ENCODE measurements around the gene ALDH3B1.
A peak's percentile ranks its signal among the peaks of the same experiment; 100 is the strongest.

Gene ALDH3B1

GRCh38 chr11:67996622-67997474 lies 13.3 kb upstream of the ALDH3B1 start:
- no peaks in the 10 kb centered on the region for H3K27me3 ChIP-seq (ENCODE audit: control insufficient read depth in 5 of 5, insufficient read depth in 4 of 5, low read length in 5 of 5)
- no peak overlapping the region for H3K27ac ChIP-seq (ENCODE audit: low read depth, low read length)
- H3K4me3 ChIP-seq (ENCODE audit: low read depth in 1 of 5, low read length in 5 of 5): no peak overlapping the region
- H3K4me1 ChIP-seq (ENCODE audit: control insufficient read depth in 5 of 5, insufficient read depth in 5 of 5, low read length in 5 of 5): peaks cover 0 to 14% (median 3%) of the 10 kb centered on the region in 5 donors
- H3K9ac ChIP-seq (ENCODE audit: low read length in 5 of 5): no peak overlapping the region
- no peaks in the 10 kb centered on the region for H3K9me3 ChIP-seq (ENCODE audit: control insufficient read depth in 5 of 5, low read length in 5 of 5)
- H3K36me3 ChIP-seq (ENCODE audit: control insufficient read depth in 5 of 5, insufficient read depth in 5 of 5, low read length in 5 of 5): peaks cover 0 to 22% (median 8%) of the 10 kb centered on the region in 5 donors

GRCh38 chr11:67997475-67997921 lies 12.6 kb upstream of the ALDH3B1 start:
- Histone ChIP-seq H3K36me3 (ENCODE audit: control insufficient read depth in 5 of 5, insufficient read depth in 5 of 5, low read length in 5 of 5) (peaks cover 0 to 22% (median 8%) of the 10 kb centered on the region in 5 donors), H3K9ac (ENCODE audit: low read length in 5 of 5) (no peak overlapping the region), H3K9me3 (ENCODE audit: control insufficient read depth in 5 of 5, low read length in 5 of 5) (no peaks in the 10 kb centered on the region), H3K4me3 (ENCODE audit: low read depth in 1 of 5, low read length in 5 of 5) (no peak overlapping the region), H3K27ac (ENCODE audit: low read depth, low read length) (no peak overlapping the region), H3K27me3 (ENCODE audit: control insufficient read depth in 5 of 5, insufficient read depth in 4 of 5, low read length in 5 of 5) (no peaks in the 10 kb centered on the region), H3K4me1 (ENCODE audit: control insufficient read depth in 5 of 5, insufficient read depth in 5 of 5, low read length in 5 of 5) (peaks cover 0 to 16% (median 5%) of the 10 kb centered on the region in 5 donors)

GRCh38 chr11:67998150-67999045 lies 11.7 kb upstream of the ALDH3B1 start:
- peaks cover 0 to 25% (median 11%) of the 10 kb centered on the region in 5 donors for H3K4me1 ChIP-seq (ENCODE audit: control insufficient read depth in 5 of 5, insufficient read depth in 5 of 5, low read length in 5 of 5)
- no peaks in the 10 kb centered on the region for H3K9me3 ChIP-seq (ENCODE audit: control insufficient read depth in 5 of 5, low read length in 5 of 5)
- H3K9ac ChIP-seq (ENCODE audit: low read length in 5 of 5): no peak overlapping the region
- H3K27ac ChIP-seq (ENCODE audit: low read depth, low read length): no peak overlapping the region
- peaks cover 0 to 22% (median 8%) of the 10 kb centered on the region in 5 donors for H3K36me3 ChIP-seq (ENCODE audit: control insufficient read depth in 5 of 5, insufficient read depth in 5 of 5, low read length in 5 of 5)
- H3K4me3 ChIP-seq (ENCODE audit: low read depth in 1 of 5, low read length in 5 of 5): no peak overlapping the region
- H3K27me3 ChIP-seq (ENCODE audit: control insufficient read depth in 5 of 5, insufficient read depth in 4 of 5, low read length in 5 of 5): no peaks in the 10 kb centered on the region

GRCh38 chr11:67999201-67999629 lies 10.9 kb upstream of the ALDH3B1 start:
- Histone ChIP-seq H3K36me3 (ENCODE audit: control insufficient read depth in 5 of 5, insufficient read depth in 5 of 5, low read length in 5 of 5) (peaks cover 0 to 19% (median 8%) of the 10 kb centered on the region in 5 donors), H3K4me1 (ENCODE audit: control insufficient read depth in 5 of 5, insufficient read depth in 5 of 5, low read length in 5 of 5) (peaks cover 0 to 30% (median 13%) of the 10 kb centered on the region in 5 donors), H3K9me3 (ENCODE audit: control insufficient read depth in 5 of 5, low read length in 5 of 5) (no peaks in the 10 kb centered on the region), H3K9ac (ENCODE audit: low read length in 5 of 5) (no peak overlapping the region), H3K27me3 (ENCODE audit: control insufficient read depth in 5 of 5, insufficient read depth in 4 of 5, low read length in 5 of 5) (no peaks in the 10 kb centered on the region), H3K27ac (ENCODE audit: low read depth, low read length) (no peak overlapping the region), H3K4me3 (ENCODE audit: low read depth in 1 of 5, low read length in 5 of 5) (no peak overlapping the region)

DNA sequence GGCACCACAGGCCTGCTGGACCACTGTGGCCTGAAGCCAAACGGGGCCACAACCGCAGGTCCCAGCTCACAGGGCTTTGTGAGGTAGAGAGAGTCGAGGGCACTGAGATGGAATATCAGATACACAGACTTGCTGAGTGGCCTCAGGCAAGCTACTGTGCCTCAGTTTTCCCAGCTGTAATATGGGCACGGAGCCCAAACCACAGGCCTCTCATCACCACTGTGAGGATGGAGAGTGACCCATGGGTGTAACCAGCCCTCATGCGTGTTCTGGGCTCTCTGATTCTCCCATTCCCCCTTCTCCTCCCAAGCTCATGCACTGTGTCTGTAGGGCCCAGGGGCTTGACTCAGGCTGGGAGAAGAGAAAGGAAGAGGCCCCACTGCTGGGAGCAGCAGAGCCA lies 10.4 kb upstream of the ALDH3B1 start:
- H3K27ac ChIP-seq (ENCODE audit: low read depth, low read length): no peak overlapping the region
- no peaks in the 10 kb centered on the region for H3K9me3 ChIP-seq (ENCODE audit: control insufficient read depth in 5 of 5, low read length in 5 of 5)
- no peak overlapping the region for H3K4me3 ChIP-seq (ENCODE audit: low read depth in 1 of 5, low read length in 5 of 5)
- H3K4me1 ChIP-seq (ENCODE audit: control insufficient read depth in 5 of 5, insufficient read depth in 5 of 5, low read length in 5 of 5): peaks cover 0 to 35% (median 18%) of the 10 kb centered on the region in 5 donors
- no peak overlapping the region for H3K9ac ChIP-seq (ENCODE audit: low read length in 5 of 5)
- no peaks in the 10 kb centered on the region for H3K27me3 ChIP-seq (ENCODE audit: control insufficient read depth in 5 of 5, insufficient read depth in 4 of 5, low read length in 5 of 5)
- H3K36me3 ChIP-seq (ENCODE audit: control insufficient read depth in 5 of 5, insufficient read depth in 5 of 5, low read length in 5 of 5): peaks cover 0 to 15% (median 8%) of the 10 kb centered on the region in 5 donors

DNA sequence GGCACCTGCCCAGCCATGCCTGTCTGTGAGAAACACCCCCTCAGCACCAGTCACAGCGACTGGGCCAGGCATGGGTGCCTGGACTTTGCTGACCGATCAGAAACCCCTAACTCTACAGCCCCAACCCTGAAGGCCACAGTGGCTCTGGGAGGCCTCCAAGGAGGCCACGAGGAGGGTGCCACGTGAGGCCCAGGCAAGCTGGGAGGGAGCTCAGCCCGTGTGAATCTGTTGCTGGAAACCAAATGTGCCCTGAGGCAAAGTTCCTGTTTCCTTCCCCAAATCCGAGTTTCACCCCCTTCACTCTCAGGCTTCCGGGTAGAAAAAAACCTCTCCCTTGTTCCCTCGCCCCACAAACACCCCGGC lies 7.6 kb upstream of the ALDH3B1 start:
- peak overlapping the region in 4 of 5 donors; percentile 55 to 75 (median 68) for H3K4me3 ChIP-seq (ENCODE audit: low read depth in 1 of 5, low read length in 5 of 5)
- no peak overlapping the region for H3K27ac ChIP-seq (ENCODE audit: low read depth, low read length)
- H3K9ac ChIP-seq (ENCODE audit: low read length in 5 of 5): peak overlapping the region in 1 of 5 donors; percentile 40
- no peaks in the 10 kb centered on the region for H3K9me3 ChIP-seq (ENCODE audit: control insufficient read depth in 5 of 5, low read length in 5 of 5)
- no peaks in the 10 kb centered on the region for H3K27me3 ChIP-seq (ENCODE audit: control insufficient read depth in 5 of 5, insufficient read depth in 4 of 5, low read length in 5 of 5)
- peaks cover 0 to 3% (median under 1%) of the 10 kb centered on the region in 5 donors for H3K36me3 ChIP-seq (ENCODE audit: control insufficient read depth in 5 of 5, insufficient read depth in 5 of 5, low read length in 5 of 5)
- peaks cover 0 to 30% (median 19%) of the 10 kb centered on the region in 5 donors for H3K4me1 ChIP-seq (ENCODE audit: control insufficient read depth in 5 of 5, insufficient read depth in 5 of 5, low read length in 5 of 5)

DNA sequence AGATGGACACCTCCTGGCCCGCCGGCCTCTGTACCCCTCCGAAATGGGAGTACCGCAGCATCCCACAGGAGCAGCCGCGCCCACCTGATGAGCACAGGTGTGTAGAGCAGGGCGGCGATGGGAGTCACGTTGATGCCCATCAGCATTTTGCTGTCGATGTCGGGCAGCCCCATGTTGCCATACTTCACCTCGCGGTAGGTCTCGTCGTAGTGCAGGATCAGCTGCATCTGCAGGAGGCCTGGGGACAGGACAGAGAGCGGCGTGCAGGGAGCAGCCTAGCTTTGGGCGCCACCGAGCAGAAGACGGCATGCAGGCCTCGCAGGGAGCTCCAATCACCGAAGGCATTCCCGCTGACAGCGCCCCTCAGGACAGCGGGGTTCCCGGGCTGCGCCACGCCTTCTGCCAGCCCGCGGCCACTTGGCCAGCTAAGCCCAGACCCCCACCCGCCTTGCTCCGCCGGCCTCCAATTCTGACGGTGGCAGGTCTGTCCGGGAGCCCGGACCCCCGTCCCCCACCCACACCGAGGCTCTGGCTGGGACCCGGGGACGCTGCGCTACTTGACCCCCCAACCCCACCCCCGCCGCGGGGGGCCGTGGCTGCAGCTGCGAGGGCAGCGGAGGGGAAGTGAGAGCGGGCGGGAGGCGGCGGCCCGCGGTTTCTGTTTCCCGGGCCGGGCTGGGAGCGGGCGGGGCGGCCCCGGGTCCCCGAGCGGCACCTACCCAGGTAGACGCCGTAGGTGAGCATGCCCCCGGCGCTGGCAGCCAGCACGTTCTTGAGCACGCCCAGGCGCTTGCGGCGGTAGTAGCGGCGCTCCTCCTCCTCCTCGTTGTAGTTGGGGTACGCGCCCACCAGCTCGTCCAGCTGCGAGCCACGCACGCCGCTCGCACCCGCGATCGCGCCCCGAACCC lies 6.9 kb upstream of the ALDH3B1 start:
- peak overlapping the region; percentile 55 to 75 (median 68) for H3K4me3 ChIP-seq (ENCODE audit: low read depth in 1 of 5, low read length in 5 of 5)
- H3K27me3 ChIP-seq (ENCODE audit: control insufficient read depth in 5 of 5, insufficient read depth in 4 of 5, low read length in 5 of 5): no peaks in the 10 kb centered on the region
- no peaks in the 10 kb centered on the region for H3K9me3 ChIP-seq (ENCODE audit: control insufficient read depth in 5 of 5, low read length in 5 of 5)
- peak overlapping the region in 4 of 5 donors; percentile 40 to 68 (median 53) for H3K9ac ChIP-seq (ENCODE audit: low read length in 5 of 5)
- peaks cover 0 to 31% (median 21%) of the 10 kb centered on the region in 5 donors for H3K4me1 ChIP-seq (ENCODE audit: control insufficient read depth in 5 of 5, insufficient read depth in 5 of 5, low read length in 5 of 5)
- H3K27ac ChIP-seq (ENCODE audit: low read depth, low read length): no peak overlapping the region
- H3K36me3 ChIP-seq (ENCODE audit: control insufficient read depth in 5 of 5, insufficient read depth in 5 of 5, low read length in 5 of 5): peaks cover 0 to 3% (median 0%) of the 10 kb centered on the region in 5 donors

- H3K9ac ChIP-seq (ENCODE audit: low read length in 5 of 5): peak within 1 kb of the TSS in 4 of 5 donors; percentile 40 to 68 (median 53)
- no peak within 1 kb of the TSS for H3K27ac ChIP-seq (ENCODE audit: low read depth, low read length)
- peaks cover 0 to 39% (median 24%) of the 10 kb centered on the region in 5 donors for H3K4me1 ChIP-seq (ENCODE audit: control insufficient read depth in 5 of 5, insufficient read depth in 5 of 5, low read length in 5 of 5)
- H3K27me3 ChIP-seq (ENCODE audit: control insufficient read depth in 5 of 5, insufficient read depth in 4 of 5, low read length in 5 of 5): no peaks in the 10 kb centered on the region
- no peaks in the 10 kb centered on the region for H3K9me3 ChIP-seq (ENCODE audit: control insufficient read depth in 5 of 5, low read length in 5 of 5)
- peak within 1 kb of the TSS; percentile 55 to 75 (median 68) for H3K4me3 ChIP-seq (ENCODE audit: low read depth in 1 of 5, low read length in 5 of 5)
- H3K36me3 ChIP-seq (ENCODE audit: control insufficient read depth in 5 of 5, insufficient read depth in 5 of 5, low read length in 5 of 5): peaks cover 0 to 3% (median 0%) of the 10 kb centered on the region in 5 donors
These were observed 6.1 kb upstream of the ALDH3B1 start, which contains the start of gene UNC93B1 for GRCh38 chr11:68003846-68004550. Gene UNC93B1 (minus strand): TSS chr11:68004097. CDS start chr11:68004043, 54 bp downstream.

All from subcutaneous abdominal adipose tissue (tissue), 5 donors.